ENCODE results near the gene KRT33A.

Gene KRT33A

GRCh38 chr17:41377546-41377945 lies 26.9 kb upstream of the KRT33A start:
- no peak for TF ChIP-seq CTCF (IDR thresholded peaks at IDR 0.05; ENCODE audit: extremely low read depth, missing control alignments)
- no peak for DNase-seq (ENCODE audit: low spot score)

DNA sequence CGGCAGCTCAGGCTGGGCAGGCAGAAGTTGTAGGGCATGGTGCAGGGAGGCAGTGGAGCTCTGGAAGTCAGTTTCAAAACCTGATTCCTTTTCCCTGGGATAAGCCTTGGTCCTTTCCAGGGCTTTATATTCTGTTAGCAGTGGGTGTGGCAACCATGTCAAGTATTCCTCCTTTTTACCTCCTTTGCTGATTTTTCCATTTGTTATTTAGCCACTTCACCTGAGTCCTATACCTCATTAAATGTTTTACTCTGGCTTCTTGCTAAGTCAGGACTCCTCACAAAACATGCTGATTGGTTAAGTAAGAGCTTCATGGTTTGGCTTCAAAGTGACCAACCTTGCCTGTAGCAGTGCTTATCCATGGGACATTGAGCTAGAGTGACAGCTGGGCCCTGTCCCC lies 19.1 kb upstream of the KRT33A start, which contains the start of gene KRT33B:
KRT33B (minus strand) TSS at position 101 of the 400 bp plus-strand sequence; CDS start at position 38, 63 bp downstream.
- no peak for DNase-seq (ENCODE audit: low spot score)
- TF ChIP-seq CTCF (IDR thresholded peaks at IDR 0.05; ENCODE audit: extremely low read depth, missing control alignments), result no peak

GRCh38 chr17:41369023-41369422 lies 18.4 kb upstream of the KRT33A start:
- no peak for TF ChIP-seq CTCF (IDR thresholded peaks at IDR 0.05; ENCODE audit: extremely low read depth, missing control alignments)
- no peak for DNase-seq (ENCODE audit: low spot score)

DNA sequence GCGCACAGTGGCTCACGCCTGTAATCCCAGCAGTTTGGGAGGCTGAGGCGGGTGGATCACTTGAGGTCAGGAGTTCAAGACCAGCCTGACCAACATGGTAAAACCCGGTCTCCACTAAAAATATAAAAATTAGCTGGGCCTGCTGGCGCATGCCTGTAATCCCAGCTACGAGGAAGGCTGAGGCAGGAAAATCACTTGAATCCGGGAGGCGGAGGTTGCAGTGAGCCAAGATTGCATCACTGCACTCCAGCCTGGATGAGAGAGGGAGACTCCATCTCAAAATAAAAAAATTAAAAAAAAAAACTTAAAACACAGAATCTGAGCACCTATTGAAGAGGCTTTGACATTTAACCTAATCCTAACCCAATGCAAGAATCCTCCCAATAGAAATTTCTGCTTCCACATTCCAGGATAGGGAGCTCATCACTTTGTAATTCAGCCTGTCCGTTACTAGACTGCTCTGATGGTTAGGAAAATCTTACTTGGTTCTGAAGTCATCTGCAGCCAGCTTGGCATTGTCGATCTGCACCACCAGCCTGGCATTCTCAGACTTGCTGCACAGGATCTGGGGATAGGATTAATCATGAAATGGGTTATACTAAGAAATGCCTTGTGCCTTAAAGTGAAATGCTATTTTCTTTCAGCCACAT lies 16.9 kb upstream of the KRT33A start:
- TF ChIP-seq CTCF (IDR thresholded peaks at IDR 0.05; ENCODE audit: extremely low read depth, missing control alignments), result no peak
- DNase-seq (ENCODE audit: low spot score), result no peak

GRCh38 chr17:41366070-41366469 lies 15.4 kb upstream of the KRT33A start:
- no peak for DNase-seq (ENCODE audit: low spot score)
- TF ChIP-seq CTCF (IDR thresholded peaks at IDR 0.05; ENCODE audit: extremely low read depth, missing control alignments), result no peak

DNA sequence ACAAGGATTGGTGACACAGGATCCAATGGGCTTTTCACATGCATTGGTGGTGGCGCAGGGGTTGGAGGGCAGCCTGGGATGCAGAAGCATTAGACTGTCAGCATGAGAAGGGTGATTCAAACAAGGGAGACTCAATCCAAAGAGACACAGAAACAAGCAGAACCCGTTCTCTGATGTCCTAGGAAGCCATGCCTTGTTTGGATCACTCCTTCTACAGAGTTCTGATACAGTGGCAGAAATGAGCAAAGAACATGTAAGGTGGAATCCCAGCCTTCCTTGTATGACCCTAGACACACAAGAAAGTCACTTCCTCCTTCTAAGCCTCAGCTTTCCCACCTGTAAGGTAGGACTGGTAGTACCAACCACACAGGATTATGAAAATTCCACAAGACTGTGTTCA lies 13.3 kb upstream of the KRT33A start:
- no peak for DNase-seq (ENCODE audit: low spot score)
- no peak for TF ChIP-seq CTCF (IDR thresholded peaks at IDR 0.05; ENCODE audit: extremely low read depth, missing control alignments)

- DNase-seq (ENCODE audit: low spot score), result no peak
- no peak for TF ChIP-seq CTCF (IDR thresholded peaks at IDR 0.05; ENCODE audit: extremely low read depth, missing control alignments)
These were observed 9.8 kb upstream of the KRT33A start for GRCh38 chr17:41360296-41360995.
